ENCODE measurements around the gene SPTB.

- TF ChIP-seq CTCF (IDR thresholded peaks at IDR 0.05; ENCODE audit: low read depth, low read length) (no peak), EZH2phosphoT487 (IDR thresholded peaks at IDR 0.05; ENCODE audit: low read depth) (no peak)
Measured at GRCh38 chr14:64855721-64856528, 23.8 kb downstream of the SPTB start.
